HG03135 (cell line): ENCODE measurements around the gene DCDC2B.

Experiments used
- ATAC-seq: cut with Tn5 transposase; IDR thresholded peaks from one replicate; pipeline ENCODE4 v1.9.1; 2021; ENCODE audit warnings: mild to moderate bottlenecking, moderate library complexity; ENCODE audit not compliant: unreplicated experiment

DCDC2B gene

GRCh38 chr1:32221980-32222755 is 13.3 kb downstream of the DCDC2B start, which contains the start of the genes EIF3I and TMEM234:
Gene EIF3I (plus strand): TSS chr1:32222407. CDS start chr1:32222442, 35 bp downstream.
Gene TMEM234 (minus strand): TSS chr1:32222353. CDS start chr1:32222322, 31 bp downstream.
- peak; percentile 89 for ATAC-seq

GRCh38 chr1:32223683-32224082 is 14.8 kb downstream of the DCDC2B start:
- ATAC-seq = no peak

DNA sequence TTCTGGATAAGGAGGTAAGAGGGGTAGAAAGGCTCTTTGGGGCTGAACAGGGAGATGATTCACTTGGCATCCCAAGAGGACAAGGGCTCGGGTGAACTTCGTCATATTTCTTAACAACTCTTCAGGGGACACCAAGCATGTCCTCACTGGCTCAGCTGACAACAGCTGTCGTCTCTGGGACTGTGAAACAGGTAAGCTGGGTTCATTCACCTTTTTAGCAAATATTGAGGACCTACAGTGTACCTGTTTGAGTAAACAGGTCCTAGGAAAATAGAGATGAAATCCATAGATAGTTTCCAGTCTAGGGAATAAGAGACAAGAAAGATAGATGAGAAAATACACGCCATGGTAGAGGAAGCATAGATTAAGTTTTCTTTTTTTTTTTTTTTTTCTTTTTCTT is 15.4 kb downstream of the DCDC2B start:
- ATAC-seq = no peak

DNA sequence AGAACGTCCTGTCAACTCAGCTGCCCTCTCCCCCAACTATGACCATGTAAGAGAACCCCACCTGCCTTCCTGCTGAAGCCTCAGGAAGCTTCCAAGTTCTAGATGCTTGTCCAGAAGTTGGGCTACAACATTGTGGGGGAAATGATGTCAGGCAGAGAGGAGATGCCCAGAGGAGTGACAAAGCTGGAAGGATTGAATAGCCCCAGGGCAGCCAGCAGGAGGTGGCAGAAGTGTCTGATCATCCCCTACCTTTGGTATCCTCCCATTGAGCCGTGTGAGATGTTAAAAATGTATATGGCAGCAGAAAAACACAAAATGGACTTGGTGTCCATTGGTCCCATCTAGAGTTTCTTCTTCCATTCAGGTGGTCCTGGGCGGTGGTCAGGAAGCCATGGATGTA is 19.9 kb downstream of the DCDC2B start:
- no peak for ATAC-seq

GRCh38 chr1:32231843-32232432 is 23.0 kb downstream of the DCDC2B start:
- no peak for ATAC-seq

GRCh38 chr1:32232558-32233304 is 23.8 kb downstream of the DCDC2B start:
- no peak for ATAC-seq

DNA sequence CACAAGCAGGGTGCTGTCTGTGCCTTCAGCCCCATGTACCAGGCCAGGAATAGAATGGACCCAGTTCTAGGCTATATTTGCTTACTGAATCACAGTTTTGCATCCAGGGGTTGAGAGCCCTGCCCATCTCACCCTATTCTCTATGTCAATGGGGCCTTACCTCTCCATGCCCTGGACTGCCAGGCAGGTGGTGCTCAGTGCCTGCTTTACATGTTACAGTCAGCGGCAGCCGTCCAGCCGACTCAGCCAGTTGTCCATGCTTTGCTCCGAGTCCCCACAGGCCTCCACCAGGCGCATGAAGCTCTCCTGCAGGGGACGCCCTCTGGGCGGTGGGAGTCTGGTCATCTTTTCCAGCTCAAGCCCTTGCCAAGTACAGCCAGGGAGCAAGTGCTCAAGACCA is 25.9 kb downstream of the DCDC2B start:
- ATAC-seq = no peak

DNA sequence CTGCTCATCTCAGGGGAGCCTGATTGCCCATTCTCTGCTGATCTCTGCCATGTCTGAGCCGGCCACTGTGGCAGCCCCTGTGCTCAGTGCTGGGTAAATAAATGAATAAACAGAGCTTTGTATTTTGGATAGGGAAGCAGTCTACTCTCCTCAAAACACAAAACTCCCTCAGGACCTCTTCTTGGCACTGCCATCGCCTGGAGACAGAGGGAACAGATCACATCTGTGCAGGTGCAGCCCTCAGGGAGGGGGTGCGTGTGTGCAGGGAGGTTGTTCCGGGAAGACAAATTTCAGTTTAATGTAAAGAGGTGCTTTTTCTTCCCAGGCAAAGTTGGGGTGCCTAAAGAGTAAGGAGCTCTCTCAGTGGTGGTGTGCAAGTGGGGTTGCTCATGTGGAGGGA is 30.4 kb downstream of the DCDC2B start:
- no peak for ATAC-seq

DNA sequence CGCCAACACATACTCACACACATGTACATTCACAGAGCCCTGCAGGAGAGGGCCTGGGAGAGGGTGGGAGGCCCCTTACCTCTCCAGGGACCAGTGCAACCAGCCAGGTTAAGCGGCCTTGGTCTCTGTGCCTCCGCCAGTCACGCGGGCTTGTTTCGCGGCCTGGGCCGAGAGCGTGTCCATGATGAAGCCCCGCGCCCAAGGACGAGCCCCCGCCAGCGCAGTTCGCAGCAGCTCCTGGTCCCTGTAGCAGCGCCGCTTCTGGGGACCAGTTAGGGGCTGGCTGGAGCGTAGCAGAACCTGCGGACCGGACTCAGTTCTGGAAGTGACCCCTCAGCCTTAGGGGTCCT is 30.9 kb downstream of the DCDC2B start:
- ATAC-seq = no peak

- no peak for ATAC-seq
These were observed 31.5 kb downstream of the DCDC2B start for GRCh38 chr1:32240140-32240951.

DNA sequence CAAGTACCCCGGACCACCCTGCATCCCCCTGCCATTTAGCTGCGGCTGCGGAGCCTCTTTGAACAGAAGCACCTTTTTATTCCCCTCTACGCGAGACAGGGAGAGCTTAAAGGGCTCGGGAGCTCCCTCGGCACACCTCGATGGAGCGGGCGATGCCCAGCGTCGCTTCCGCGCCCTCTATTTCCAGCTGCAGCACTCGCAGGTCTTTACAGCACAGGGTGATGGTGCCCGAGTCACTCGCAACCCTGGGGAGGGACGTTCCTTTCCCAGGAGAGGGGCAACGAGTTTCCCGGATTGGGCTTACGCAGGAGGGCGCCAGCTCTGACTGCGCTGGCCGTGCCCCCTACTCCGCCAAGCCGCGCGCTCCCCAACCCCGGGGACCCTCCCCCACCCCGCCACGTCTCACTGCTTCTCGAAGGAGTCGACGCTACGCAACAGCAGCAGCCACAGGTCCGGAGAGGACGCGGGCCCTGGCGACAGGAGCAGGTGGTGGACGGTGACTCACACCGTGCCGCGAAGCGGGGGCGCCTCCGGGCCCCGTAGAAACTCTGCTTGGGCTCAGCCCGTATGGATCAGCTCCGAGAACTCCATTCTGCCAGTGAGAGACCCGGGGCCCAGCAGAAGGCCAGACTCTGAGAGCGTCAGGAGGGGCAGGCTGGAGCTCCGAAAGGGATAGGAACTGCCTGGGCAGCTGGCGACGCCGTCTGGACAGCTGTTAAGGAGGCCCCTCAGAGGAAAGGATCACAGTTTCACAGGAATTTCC is 32.3 kb downstream of the DCDC2B start:
- ATAC-seq = no peak

DNA sequence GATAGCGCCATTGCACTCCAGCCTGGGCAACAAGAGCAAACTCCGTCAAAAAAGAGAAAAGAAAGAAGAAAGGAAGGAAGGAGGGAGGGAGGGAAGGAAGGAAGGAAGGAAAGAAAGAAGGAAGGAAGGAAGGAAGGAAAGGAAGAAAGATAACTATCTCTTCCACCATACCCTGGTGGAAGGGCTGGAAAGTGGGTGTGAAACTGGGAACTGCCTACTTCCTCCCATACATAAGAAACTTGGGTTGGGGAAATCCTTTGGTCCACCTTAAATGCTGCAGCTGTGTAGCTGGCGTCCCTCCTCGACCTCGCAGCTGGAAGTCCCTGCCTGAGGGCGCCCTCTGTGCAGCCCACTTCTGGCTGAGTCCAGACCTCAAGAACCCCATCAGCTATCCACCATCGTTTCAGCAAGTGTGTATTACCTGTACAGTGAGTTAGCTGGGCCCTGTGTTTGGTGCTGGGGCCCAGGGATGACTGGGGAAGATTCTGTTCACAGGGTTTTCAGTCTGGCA is 33.5 kb downstream of the DCDC2B start:
- ATAC-seq = no peak

DNA sequence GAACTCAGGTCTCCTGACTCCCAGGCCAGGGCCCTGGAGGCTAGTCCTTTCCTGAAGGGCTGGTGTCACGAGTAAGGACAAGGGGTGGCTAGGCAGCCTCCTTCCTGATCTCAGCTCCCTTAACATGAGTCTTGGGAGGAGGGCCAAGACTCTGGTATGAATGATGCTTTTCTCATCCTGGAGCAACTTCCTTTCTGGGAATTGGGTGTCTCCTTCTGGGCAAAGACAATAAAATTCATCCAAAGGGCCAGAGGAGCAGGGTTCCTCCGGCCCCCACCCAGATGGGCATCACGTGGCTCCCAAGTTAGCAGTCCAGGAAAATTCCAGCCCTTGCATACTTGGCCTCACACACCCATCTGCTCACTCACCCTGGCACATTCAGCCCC is 38.0 kb downstream of the DCDC2B start, which contains the start of gene FAM167B:
FAM167B (plus strand) TSS at position 335 of the 386 bp plus-strand sequence. CDS start 200 bp downstream, outside the sequence.
- no peak for ATAC-seq

DNA sequence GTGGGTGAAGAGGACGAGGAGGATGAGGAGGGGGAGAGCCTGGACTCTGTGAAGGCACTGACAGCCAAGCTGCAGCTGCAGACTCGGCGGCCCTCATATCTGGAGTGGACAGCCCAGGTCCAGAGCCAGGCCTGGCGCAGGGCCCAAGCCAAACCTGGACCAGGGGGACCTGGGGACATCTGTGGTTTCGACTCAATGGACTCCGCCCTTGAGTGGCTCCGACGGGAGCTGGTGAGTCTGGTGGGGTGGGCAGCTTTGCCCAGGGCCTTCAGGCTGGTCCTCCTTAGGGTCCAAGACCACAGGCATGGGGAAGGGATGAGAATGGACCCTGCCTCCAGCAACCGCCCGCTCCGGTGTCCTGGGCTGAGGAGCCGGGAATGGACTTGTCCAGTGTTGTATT is 38.6 kb downstream of the DCDC2B start:
- ATAC-seq = no peak

DNA sequence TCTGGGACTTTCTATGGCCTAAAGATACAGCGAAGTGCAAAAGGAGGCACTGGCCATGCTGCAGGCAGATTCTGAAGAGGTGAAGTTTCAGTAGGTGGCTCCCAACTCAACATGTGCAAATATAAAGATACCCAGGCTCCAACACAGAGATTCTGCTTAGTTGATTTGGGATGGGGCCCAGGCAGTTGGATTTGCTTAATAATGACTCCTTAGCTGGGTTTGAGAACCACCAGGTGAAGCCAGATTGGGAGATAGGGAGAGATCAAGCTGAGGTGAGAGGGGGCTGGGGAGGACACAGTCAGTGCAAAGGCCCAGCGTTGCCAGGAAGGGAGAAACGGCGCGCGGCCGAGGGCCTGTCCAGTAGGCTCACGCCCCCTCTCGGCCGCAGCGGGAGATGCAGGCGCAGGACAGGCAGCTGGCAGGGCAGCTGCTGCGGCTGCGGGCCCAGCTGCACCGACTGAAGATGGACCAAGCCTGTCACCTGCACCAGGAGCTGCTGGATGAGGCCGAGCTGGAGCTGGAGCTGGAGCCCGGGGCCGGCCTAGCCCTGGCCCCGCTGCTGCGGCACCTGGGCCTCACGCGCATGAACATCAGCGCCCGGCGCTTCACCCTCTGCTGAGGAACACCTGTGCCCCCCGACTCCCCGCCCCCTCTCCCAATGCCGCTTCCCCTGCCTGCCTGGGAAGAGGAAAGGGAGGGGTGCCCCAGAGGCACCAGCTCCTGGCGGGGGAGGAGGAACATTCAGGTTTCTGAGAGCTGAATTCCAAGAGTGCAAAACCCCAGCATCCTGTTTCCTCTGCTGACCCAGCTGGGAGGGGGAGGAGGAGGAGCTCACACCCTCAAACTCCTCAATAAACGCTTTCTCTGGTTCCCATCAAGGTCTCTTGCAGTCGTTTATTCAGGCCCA is 39.3 kb downstream of the DCDC2B start:
- no peak for ATAC-seq

- peak; percentile 62 for ATAC-seq
These were observed 41.1 kb downstream of the DCDC2B start for GRCh38 chr1:32249831-32250525.

DNA sequence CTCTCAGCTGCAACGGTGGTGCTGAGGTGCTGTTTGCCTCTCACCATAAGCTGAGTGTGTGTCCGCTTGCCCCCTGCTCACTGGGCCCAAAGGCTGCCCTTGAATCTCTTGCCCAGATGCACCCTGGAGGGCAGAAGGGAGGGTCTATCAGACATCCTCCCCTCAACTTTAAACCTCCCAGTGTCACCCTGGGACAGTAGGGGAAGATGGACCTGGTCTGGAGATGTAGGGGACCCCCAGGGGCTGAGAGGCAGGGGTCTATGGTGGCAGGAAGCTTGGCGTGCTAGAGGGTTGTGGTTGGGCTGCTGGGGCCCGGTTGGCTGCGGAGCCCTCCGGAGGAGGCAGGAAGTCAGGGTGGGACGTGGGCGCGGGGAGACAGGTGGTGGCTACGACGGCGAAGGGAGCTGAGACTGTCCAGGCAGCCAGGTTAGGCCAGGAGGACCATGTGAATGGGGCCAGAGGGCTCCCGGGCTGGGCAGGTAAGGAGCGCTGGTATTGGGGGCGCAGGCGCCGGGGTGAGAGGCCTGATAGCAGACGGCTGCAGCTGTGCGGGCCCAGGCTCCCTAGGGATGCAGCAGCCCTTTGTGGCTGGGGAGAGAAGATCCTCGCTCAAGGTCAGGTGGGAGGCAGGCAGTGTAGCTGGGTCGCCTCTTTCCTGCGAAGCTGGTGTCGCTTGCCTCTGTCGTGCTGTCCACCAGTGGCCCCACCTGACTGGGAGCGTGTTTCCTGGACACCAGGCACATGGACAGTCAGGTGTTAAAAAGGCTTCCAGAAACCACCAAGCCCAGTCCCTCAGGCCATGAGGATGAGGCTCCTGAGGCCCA is 42.2 kb downstream of the DCDC2B start, which contains the start of gene LCK:
LCK (plus strand) TSS at position 373 of the 824 bp plus-strand sequence. CDS start 23,065 bp downstream, outside the sequence.
- no peak for ATAC-seq
